IPS DF 6.9 (cell line): ENCODE measurements around the gene ZFP36L2.

ENCODE experiments used
- DNase-seq: peaks from one replicate; pipeline ENCODE4 v3.0.0-alpha.2; 2013; ENCODE audit warnings: low read depth, low spot score
- H3K27ac ChIP-seq: one replicate; pipeline ENCODE4 v1.5.1; 2013; ENCODE audit warnings: low read length, control low read depth
- H3K27me3 ChIP-seq: 2 replicates; pipeline ENCODE4 v1.6.1; 2013; ENCODE audit warnings: mild to moderate bottlenecking, low read length; ENCODE audit not compliant: control insufficient read depth, insufficient read depth
- H3K36me3 ChIP-seq: 2 replicates; pipeline ENCODE4 v1.6.1; 2013; ENCODE audit warnings: low read length; ENCODE audit not compliant: control insufficient read depth, insufficient read depth
- H3K4me1 ChIP-seq: 2 replicates; pipeline ENCODE4 v1.6.1; 2013; ENCODE audit warnings: low read length; ENCODE audit not compliant: control insufficient read depth, insufficient read depth
- H3K4me3 ChIP-seq: 2 replicates; pipeline ENCODE4 v1.5.1; 2013; ENCODE audit warnings: mild to moderate bottlenecking, low read length
- H3K9me3 ChIP-seq: 2 replicates; pipeline ENCODE4 v1.6.1; 2013; ENCODE audit warnings: low read length, inconsistent platforms; ENCODE audit not compliant: control insufficient read depth, insufficient read depth
- WGBS: extraction: QIAGEN DNeasy Blood & Tissue Kit; methylation state at CpG from one replicate; pipeline ENCODE4 v1.1.7; 2013; ENCODE audit warnings: mixed read lengths, missing lambda C conversion rate; ENCODE audit not compliant: insufficient read length, insufficient coverage; 5-methylcytosine and 5-hydroxymethylcytosine counted together

Gene ZFP36L2

DNA sequence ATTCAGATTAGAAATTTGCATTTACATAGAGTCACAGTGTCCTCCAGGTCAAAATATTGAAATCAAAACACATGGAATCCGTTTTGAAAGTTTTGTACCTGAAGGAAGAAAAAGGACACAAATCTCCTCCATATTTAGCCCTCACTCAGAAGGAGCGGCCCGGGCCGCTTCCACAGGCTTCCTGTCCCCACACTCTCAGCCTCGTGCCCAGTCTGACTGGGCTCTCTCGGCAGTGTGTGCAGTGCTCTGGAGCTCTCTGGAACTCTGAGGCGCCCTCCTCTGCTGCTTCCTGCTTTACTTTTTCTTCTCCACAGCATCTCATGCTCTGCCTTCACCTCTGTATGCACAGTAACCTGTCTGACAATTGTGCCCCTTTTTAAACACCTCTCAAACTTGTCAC, 22.2 kb upstream of the ZFP36L2 start:
- Histone ChIP-seq H3K4me3 (no peak overlapping the region), H3K27ac (no peak overlapping the region), H3K36me3 (no peaks in the 10 kb centered on the region), H3K4me1 (no peaks in the 10 kb centered on the region), H3K9me3 (no peaks in the 10 kb centered on the region), H3K27me3 (no peaks in the 10 kb centered on the region)
- DNase-seq, result no peak
- no CpG with 5 or more reads among the region's 7 CpGs for WGBS

- Histone ChIP-seq H3K4me3 (no peak overlapping the region), H3K27ac (no peak overlapping the region), H3K36me3 (no peaks in the 10 kb centered on the region; the same call in 1 of the 2 replicates), H3K4me1 (0 out of 2 replicates have a peak, but pooled peaks cover 1% of the 10 kb centered on the region), H3K27me3 (no peaks in the 10 kb centered on the region), H3K9me3 (no peaks in the 10 kb centered on the region)
- no CpG with 5 or more reads among the region's 3 CpGs for WGBS
- no peak for DNase-seq
Observed at GRCh38 chr2:43246641-43247040, 20.2 kb upstream of the ZFP36L2 start.

DNA sequence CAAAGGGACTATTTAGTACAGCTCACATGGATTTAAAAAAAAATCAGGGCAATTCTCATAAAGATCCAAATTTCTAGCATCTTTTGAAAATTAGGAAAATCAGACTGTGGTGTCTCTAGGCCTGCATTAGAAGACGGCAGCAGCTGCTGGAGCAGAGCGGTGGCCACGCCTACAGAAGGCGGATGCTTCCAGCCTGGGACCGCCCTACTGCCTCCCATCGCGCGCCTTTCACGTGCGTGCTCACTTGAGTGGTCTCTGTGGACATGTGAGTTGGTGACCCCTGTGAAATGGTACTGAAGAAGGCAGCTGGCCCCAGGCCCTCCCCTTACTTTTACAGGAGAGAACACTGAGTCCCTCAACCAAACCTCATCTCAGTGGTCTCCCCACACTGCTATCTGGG, 15.2 kb upstream of the ZFP36L2 start:
- H3K9me3 ChIP-seq, result no peaks in the 10 kb centered on the region
- H3K27ac ChIP-seq, result no peak overlapping the region
- H3K36me3 ChIP-seq, result no peaks in the 10 kb centered on the region; the same call in 1 of the 2 replicates
- 0 out of 2 replicates have a peak, but pooled peaks cover 1% of the 10 kb centered on the region for H3K4me1 ChIP-seq
- no peaks in the 10 kb centered on the region for H3K27me3 ChIP-seq
- DNase-seq, result no peak
- H3K4me3 ChIP-seq, result no peak overlapping the region
- WGBS, result no CpG with 5 or more reads among the region's 10 CpGs

DNA sequence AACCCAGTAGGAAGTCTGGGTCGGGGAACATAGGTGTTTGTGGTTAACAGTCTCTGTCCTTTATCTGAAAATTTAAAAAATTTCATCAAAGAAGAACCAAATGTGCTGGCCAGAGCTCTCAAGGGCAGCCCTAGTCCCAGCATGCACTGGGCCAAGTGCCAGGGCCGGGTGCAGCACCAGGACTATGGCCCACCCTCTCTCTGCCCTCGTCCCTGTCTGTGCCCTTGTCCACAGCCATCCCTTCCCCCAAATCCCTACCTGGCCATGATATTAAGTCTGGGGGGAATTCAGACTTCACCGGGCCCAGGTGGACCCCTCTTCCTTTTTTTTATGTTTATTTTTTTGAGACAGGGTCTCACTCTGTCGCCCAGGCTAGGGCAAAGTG, 14.4 kb upstream of the ZFP36L2 start:
- WGBS, result no CpG with 5 or more reads among the region's 5 CpGs
- H3K27ac ChIP-seq, result no peak overlapping the region
- 0 out of 2 replicates have a peak, but pooled peaks cover 1% of the 10 kb centered on the region for H3K4me1 ChIP-seq
- H3K36me3 ChIP-seq, result no peaks in the 10 kb centered on the region; the same call in 1 of the 2 replicates
- no peaks in the 10 kb centered on the region for H3K27me3 ChIP-seq
- no peaks in the 10 kb centered on the region for H3K9me3 ChIP-seq
- no peak overlapping the region for H3K4me3 ChIP-seq
- DNase-seq, result no peak

GRCh38 chr2:43239981-43240765, 13.8 kb upstream of the ZFP36L2 start:
- no peaks in the 10 kb centered on the region; the same call in 1 of the 2 replicates for H3K36me3 ChIP-seq
- no peaks in the 10 kb centered on the region for H3K9me3 ChIP-seq
- H3K4me3 ChIP-seq, result no peak overlapping the region
- H3K27ac ChIP-seq, result no peak overlapping the region
- H3K27me3 ChIP-seq, result no peaks in the 10 kb centered on the region
- no CpG with 5 or more reads among the region's 13 CpGs for WGBS
- DNase-seq, result no peak
- H3K4me1 ChIP-seq, result 0 out of 2 replicates have a peak, but pooled peaks cover 1% of the 10 kb centered on the region

GRCh38 chr2:43238813-43239212, 12.4 kb upstream of the ZFP36L2 start:
- no peak for DNase-seq
- no peak overlapping the region for H3K4me3 ChIP-seq
- H3K36me3 ChIP-seq, result no peaks in the 10 kb centered on the region; the same call in 1 of the 2 replicates
- H3K9me3 ChIP-seq, result no peaks in the 10 kb centered on the region
- H3K27ac ChIP-seq, result no peak overlapping the region
- 0 out of 2 replicates have a peak, but pooled peaks cover 1% of the 10 kb centered on the region for H3K4me1 ChIP-seq
- no CpG with 5 or more reads among the region's 3 CpGs for WGBS
- H3K27me3 ChIP-seq, result no peaks in the 10 kb centered on the region

- Histone ChIP-seq H3K27ac (no peak overlapping the region), H3K9me3 (no peaks in the 10 kb centered on the region), H3K4me3 (no peak overlapping the region), H3K36me3 (no peaks in the 10 kb centered on the region), H3K27me3 (no peaks in the 10 kb centered on the region), H3K4me1 (0 out of 2 replicates have a peak, but pooled peaks cover 1% of the 10 kb centered on the region)
- no peak for DNase-seq
Observed at GRCh38 chr2:43238176-43238575, 11.8 kb upstream of the ZFP36L2 start.

DNA sequence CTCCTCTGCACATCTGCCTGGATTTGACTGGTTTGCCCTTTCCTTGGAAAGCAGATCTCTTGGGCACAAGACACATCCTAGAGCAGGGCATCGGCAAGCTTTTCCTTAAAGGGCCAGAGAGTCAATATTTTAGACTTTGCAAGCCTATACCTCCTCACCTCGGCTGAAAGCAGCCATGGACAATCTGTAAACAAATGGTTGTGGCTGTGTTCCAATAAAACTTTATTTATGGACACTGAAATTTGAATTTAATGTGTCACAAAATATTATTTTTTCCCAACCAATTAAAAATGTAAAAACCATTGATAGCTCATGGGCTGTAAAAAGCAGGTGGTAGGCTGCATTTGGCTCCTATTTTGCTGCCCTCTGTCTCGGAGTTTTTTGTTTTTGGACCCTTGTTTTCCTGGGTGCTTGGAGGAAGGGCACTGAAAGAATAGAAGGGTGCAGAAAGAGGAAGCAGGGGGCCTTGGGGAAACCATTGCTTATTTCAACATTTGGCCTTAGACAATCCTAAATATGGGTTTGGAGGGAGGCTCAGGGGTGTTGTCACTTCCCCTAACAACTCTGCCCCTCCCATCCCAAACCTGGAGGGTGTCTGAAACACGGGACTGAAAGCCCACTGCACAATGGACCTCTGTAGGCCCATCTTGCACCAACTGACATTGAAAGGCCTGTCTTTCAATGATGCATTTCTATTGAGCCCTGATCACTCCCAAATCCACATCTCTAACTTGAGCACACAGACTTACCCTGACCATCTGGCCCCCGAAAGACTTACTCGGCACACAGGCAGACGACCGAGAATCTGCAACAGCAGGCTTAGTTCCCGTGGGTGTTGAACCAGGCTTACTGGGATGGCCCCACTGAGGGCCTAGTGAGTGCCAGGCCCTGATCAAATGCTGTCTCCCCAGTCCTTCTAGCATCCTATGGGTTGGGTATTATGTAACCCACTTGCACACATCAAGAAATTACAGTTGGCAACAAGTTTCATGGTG, 7.1 kb upstream of the ZFP36L2 start:
- H3K4me1 ChIP-seq, result peaks cover 4% of the 10 kb centered on the region; the same call in 1 of the 2 replicates
- no peaks in the 10 kb centered on the region for H3K9me3 ChIP-seq
- H3K27me3 ChIP-seq, result no peaks in the 10 kb centered on the region
- H3K4me3 ChIP-seq, result no peak overlapping the region
- no peaks in the 10 kb centered on the region for H3K36me3 ChIP-seq
- no peak overlapping the region for H3K27ac ChIP-seq
- no peak for DNase-seq
- no CpG with 5 or more reads among the region's 9 CpGs for WGBS

- Histone ChIP-seq H3K27me3 (no peaks in the 10 kb centered on the region), H3K4me1 (peaks cover 4% of the 10 kb centered on the region; the same call in 1 of the 2 replicates), H3K27ac (no peak overlapping the region), H3K36me3 (no peaks in the 10 kb centered on the region), H3K9me3 (no peaks in the 10 kb centered on the region), H3K4me3 (no peak overlapping the region)
- no CpG with 5 or more reads among the region's 7 CpGs for WGBS
- no peak for DNase-seq
Observed at GRCh38 chr2:43230951-43231827, 4.8 kb upstream of the ZFP36L2 start.
